ENCODE data around the gene TK2. TPM values are rescaled to one million over a fixed set of nuclear protein-coding genes. Genes with fewer than 3 reads are reported as not detected.

TK2 gene
- total RNA-seq, 2 donors from 2014 or later = 7.9 to 11.5 TPM

GRCh38 chr16:66474750-66475199 lies 75.1 kb downstream of the TK2 start:
- H3K4me1 Mint-ChIP-seq = peaks cover 6% of the 10 kb centered on the region
- H3K4me3 Mint-ChIP-seq = no peak overlapping the region
- H3K9ac ChIP-seq (ENCODE audit: extremely low read depth, low read length, poor library complexity, severe bottlenecking) = no peak overlapping the region
- no peaks in the 10 kb centered on the region for H3K36me3 Mint-ChIP-seq (ENCODE audit: low read depth)
- no peaks in the 10 kb centered on the region for H3K9me3 Mint-ChIP-seq
- H3K27ac Mint-ChIP-seq = no peak overlapping the region
- H3K27ac ChIP-seq (ENCODE audit: low read depth, low read length) = no peak overlapping the region
- 50 to 51% methylated on average over 2 to 4 of the region's 4 CpGs for WGBS, 2 experiments (ENCODE audit: insufficient coverage in 1 of 2, insufficient read length in 1 of 2)
- peaks cover 27% of the 10 kb centered on the region for H3K27me3 Mint-ChIP-seq (ENCODE audit: insufficient read depth)
- DNase-seq = peak; percentile 48
- no peak overlapping the region for H3K4me3 ChIP-seq (ENCODE audit: low read length)
- no peaks in the 10 kb centered on the region for H3K27me3 ChIP-seq (ENCODE audit: control insufficient read depth, insufficient read depth, low read length, poor library complexity, severe bottlenecking)
- H3K36me3 ChIP-seq (ENCODE audit: control insufficient read depth, insufficient read depth, low read length) = no peaks in the 10 kb centered on the region
- peaks cover 2% of the 10 kb centered on the region for H3K4me1 ChIP-seq (ENCODE audit: control insufficient read depth, insufficient read depth, low read length)
- TF ChIP-seq CTCF (conservative IDR thresholded peaks at IDR 0.05) = no peak
- no peaks in the 10 kb centered on the region for H3K9me3 ChIP-seq (ENCODE audit: control insufficient read depth, low read length)

- peaks cover under 1% of the 10 kb centered on the region for H3K27me3 ChIP-seq (ENCODE audit: control insufficient read depth, insufficient read depth, low read length, poor library complexity, severe bottlenecking)
- H3K4me1 ChIP-seq (ENCODE audit: control insufficient read depth, insufficient read depth, low read length) = peaks cover 2% of the 10 kb centered on the region
- no peak overlapping the region for H3K27ac ChIP-seq (ENCODE audit: low read depth, low read length)
- no peaks in the 10 kb centered on the region for H3K36me3 ChIP-seq (ENCODE audit: control insufficient read depth, insufficient read depth, low read length)
- peak; percentile 53 for DNase-seq
- no peak overlapping the region for H3K4me3 ChIP-seq (ENCODE audit: low read length)
- peak; percentile 33 for TF ChIP-seq CTCF (conservative IDR thresholded peaks at IDR 0.05)
- H3K9ac ChIP-seq (ENCODE audit: extremely low read depth, low read length, poor library complexity, severe bottlenecking) = no peak overlapping the region
- Mint-ChIP-seq H3K27ac (no peak overlapping the region), H3K27me3 (ENCODE audit: insufficient read depth) (peaks cover 34% of the 10 kb centered on the region), H3K36me3 (ENCODE audit: low read depth) (no peaks in the 10 kb centered on the region), H3K9me3 (no peaks in the 10 kb centered on the region), H3K4me3 (no peak overlapping the region), H3K4me1 (peaks cover 6% of the 10 kb centered on the region)
- no peaks in the 10 kb centered on the region for H3K9me3 ChIP-seq (ENCODE audit: control insufficient read depth, low read length)
- 83% methylated on average over 2 to 4 of the region's 4 CpGs for whole genome bisulfite sequencing, 2 experiments (ENCODE audit: insufficient coverage in 1 of 2, insufficient read length in 1 of 2)
Measured at GRCh38 chr16:66473654-66474519, 76.0 kb downstream of the TK2 start.

- Mint-ChIP-seq H3K4me1 (peaks cover 6% of the 10 kb centered on the region), H3K27ac (no peak overlapping the region), H3K4me3 (no peak overlapping the region), H3K9me3 (no peaks in the 10 kb centered on the region), H3K27me3 (ENCODE audit: insufficient read depth) (peaks cover 42% of the 10 kb centered on the region), H3K36me3 (ENCODE audit: low read depth) (no peaks in the 10 kb centered on the region)
- peaks cover 2% of the 10 kb centered on the region for H3K4me1 ChIP-seq (ENCODE audit: control insufficient read depth, insufficient read depth, low read length)
- no peak overlapping the region for H3K4me3 ChIP-seq (ENCODE audit: low read length)
- H3K9ac ChIP-seq (ENCODE audit: extremely low read depth, low read length, poor library complexity, severe bottlenecking) = no peak overlapping the region
- H3K27me3 ChIP-seq (ENCODE audit: control insufficient read depth, insufficient read depth, low read length, poor library complexity, severe bottlenecking) = peaks cover 9% of the 10 kb centered on the region
- H3K36me3 ChIP-seq (ENCODE audit: control insufficient read depth, insufficient read depth, low read length) = no peaks in the 10 kb centered on the region
- H3K27ac ChIP-seq (ENCODE audit: low read depth, low read length) = no peak overlapping the region
- WGBS, 2 experiments (ENCODE audit: insufficient coverage in 1 of 2, insufficient read length in 1 of 2) = 90 to 100% methylated on average over 7 to 15 of the region's 15 CpGs
- H3K9me3 ChIP-seq (ENCODE audit: control insufficient read depth, low read length) = no peaks in the 10 kb centered on the region
- peak; percentile 40 for DNase-seq
- no peak for TF ChIP-seq CTCF (conservative IDR thresholded peaks at IDR 0.05)
Measured at GRCh38 chr16:66473051-66473571, 76.8 kb downstream of the TK2 start.
